ENCODE measurements around the gene RHEX. TPM values are rescaled to one million over a fixed set of nuclear protein-coding genes. Genes with fewer than 3 reads are reported as not detected.

RHEX gene
- total and polyA plus RNA-seq, 4 donors = 0.57 to 7.4 (median 1.2) TPM

DNA sequence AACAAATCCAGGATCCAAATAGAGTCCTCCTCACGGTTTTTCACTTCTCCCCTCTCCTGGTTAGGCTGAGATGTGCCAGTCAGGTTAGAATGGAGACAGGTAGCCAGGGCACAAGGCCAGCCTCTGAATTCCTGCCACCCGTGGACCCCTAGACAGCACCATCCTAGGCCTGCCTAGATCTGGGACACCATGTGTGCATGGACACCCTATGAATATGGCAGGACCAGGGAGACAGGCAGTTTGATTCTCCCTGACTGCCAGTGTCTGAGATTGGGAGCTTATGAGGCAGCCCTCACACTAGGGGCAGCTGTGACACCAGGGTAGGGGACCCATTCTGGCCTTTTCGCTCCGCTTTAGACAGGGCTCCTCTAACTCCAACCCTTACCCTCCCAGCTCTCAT, 56.7 kb downstream of the RHEX start:
- no peaks in the 10 kb centered on the region for H3K36me3 ChIP-seq (ENCODE audit: control insufficient read depth in 4 of 4, insufficient read depth in 4 of 4, low read length in 4 of 4)
- H3K4me1 ChIP-seq (ENCODE audit: control insufficient read depth in 5 of 5, insufficient read depth in 5 of 5, low read length in 5 of 5) = peaks cover 0 to 4% (median 0%) of the 10 kb centered on the region in 5 donors
- no peak for TF ChIP-seq CTCF (IDR thresholded peaks at IDR 0.05; ENCODE audit: control extremely low read depth, extremely low read depth)
- H3K9ac ChIP-seq (ENCODE audit: insufficient read depth in 1 of 2, low read length in 2 of 2) = no peak overlapping the region
- no peak for DNase-seq
- H3K27ac ChIP-seq (ENCODE audit: low read depth in 1 of 2, low read length in 1 of 2) = no peak overlapping the region
- no peaks in the 10 kb centered on the region for H3K27me3 ChIP-seq (ENCODE audit: control insufficient read depth in 3 of 3, insufficient read depth in 3 of 3, low read length in 2 of 3)
- H3K9me3 ChIP-seq (ENCODE audit: control insufficient read depth in 4 of 4, insufficient read depth in 3 of 4, low read length in 3 of 4) = no peaks in the 10 kb centered on the region
- no peak overlapping the region for H3K4me3 ChIP-seq
- WGBS, 2 donors = 77 to 87% methylated on average over 4 of the region's 4 CpGs
- ATAC-seq (ENCODE audit: insufficient read depth, low FRiP score) = no peak

DNA sequence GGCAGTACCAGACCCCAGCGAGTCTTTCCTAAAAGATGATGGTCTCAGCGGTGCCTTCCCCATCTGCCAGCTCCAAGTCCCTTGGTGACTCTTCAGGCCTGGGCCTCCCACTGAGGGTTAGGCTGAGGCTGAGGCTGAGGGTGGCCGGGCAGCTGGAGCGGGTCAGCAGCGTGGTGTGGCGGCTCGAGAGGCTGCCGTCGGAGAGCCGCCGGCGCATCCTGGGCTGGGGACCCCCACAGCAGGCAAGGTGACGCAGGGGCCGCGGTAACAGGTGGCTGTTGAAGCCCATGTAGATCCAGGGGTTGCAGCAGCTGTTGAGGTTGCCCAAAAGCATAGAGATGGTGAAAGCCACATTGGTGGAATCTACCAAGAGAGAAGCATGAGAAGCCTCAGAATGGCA, 57.2 kb downstream of the RHEX start:
- 86 to 97% methylated on average over 15 of the region's 15 CpGs for WGBS, 2 donors

GRCh38 chr1:206110820-206111219, 57.8 kb downstream of the RHEX start:
- ATAC-seq (ENCODE audit: insufficient read depth, low FRiP score) = no peak
- H3K27ac ChIP-seq (ENCODE audit: low read depth in 1 of 2, low read length in 1 of 2) = no peak overlapping the region
- H3K36me3 ChIP-seq (ENCODE audit: control insufficient read depth in 4 of 4, insufficient read depth in 4 of 4, low read length in 4 of 4) = no peaks in the 10 kb centered on the region
- WGBS, 2 donors = 94 to 100% methylated on average over 3 of the region's 3 CpGs
- DNase-seq = no peak
- H3K27me3 ChIP-seq (ENCODE audit: control insufficient read depth in 3 of 3, insufficient read depth in 3 of 3, low read length in 2 of 3) = no peaks in the 10 kb centered on the region
- no peaks in the 10 kb centered on the region for H3K9me3 ChIP-seq (ENCODE audit: control insufficient read depth in 4 of 4, insufficient read depth in 3 of 4, low read length in 3 of 4)
- H3K4me3 ChIP-seq = no peak overlapping the region
- H3K9ac ChIP-seq (ENCODE audit: insufficient read depth in 1 of 2, low read length in 2 of 2) = no peak overlapping the region
- peaks cover 0 to 4% (median 0%) of the 10 kb centered on the region in 5 donors for H3K4me1 ChIP-seq (ENCODE audit: control insufficient read depth in 5 of 5, insufficient read depth in 5 of 5, low read length in 5 of 5)
- TF ChIP-seq CTCF (IDR thresholded peaks at IDR 0.05; ENCODE audit: control extremely low read depth, extremely low read depth) = no peak

More for the DNA sequence above, 57.2 kb downstream of the RHEX start:
- Histone ChIP-seq H3K36me3 (ENCODE audit: control insufficient read depth in 4 of 4, insufficient read depth in 4 of 4, low read length in 4 of 4) (no peaks in the 10 kb centered on the region), H3K4me3 (no peak overlapping the region), H3K27me3 (ENCODE audit: control insufficient read depth in 3 of 3, insufficient read depth in 3 of 3, low read length in 2 of 3) (no peaks in the 10 kb centered on the region), H3K4me1 (ENCODE audit: control insufficient read depth in 5 of 5, insufficient read depth in 5 of 5, low read length in 5 of 5) (peaks cover 0 to 4% (median 0%) of the 10 kb centered on the region in 5 donors), H3K9ac (ENCODE audit: insufficient read depth in 1 of 2, low read length in 2 of 2) (no peak overlapping the region), H3K27ac (ENCODE audit: low read depth in 1 of 2, low read length in 1 of 2) (no peak overlapping the region), H3K9me3 (ENCODE audit: control insufficient read depth in 4 of 4, insufficient read depth in 3 of 4, low read length in 3 of 4) (no peaks in the 10 kb centered on the region)
- ATAC-seq (ENCODE audit: insufficient read depth, low FRiP score) (no peak), DNase-seq (no peak)
- no peak for TF ChIP-seq CTCF (IDR thresholded peaks at IDR 0.05; ENCODE audit: control extremely low read depth, extremely low read depth)

DNA sequence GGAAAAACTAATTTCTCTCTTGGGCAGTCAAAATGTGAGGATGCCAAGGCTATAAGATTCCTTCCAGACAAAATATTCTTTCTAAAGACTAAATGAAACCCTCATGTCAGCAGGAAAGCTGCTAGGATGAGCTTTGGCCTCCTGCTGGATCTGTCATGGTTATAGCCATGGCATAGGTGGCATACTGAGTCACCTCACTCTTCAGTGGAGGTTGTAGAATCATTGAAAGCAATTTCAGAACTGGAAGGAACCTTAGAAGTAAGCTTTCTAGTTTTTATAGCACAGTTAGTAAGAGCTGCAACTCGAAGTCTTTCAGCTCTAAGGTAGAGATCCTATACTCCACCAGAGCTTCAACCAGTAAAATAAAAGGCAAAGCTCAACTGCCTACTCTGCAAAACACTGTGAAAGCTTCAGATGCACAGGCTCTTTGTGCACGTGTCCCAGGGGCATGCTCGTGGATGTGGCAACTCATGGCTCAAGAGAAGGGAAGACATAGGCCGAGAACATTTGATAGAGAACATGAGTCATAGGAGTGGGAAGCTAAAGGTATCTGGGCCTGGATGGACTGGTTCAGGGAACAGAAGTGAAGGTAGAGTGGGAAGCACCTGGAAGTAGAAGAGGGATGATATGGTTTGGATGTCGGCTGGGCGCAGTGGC, 58.4 kb downstream of the RHEX start:
- Histone ChIP-seq H3K27ac (ENCODE audit: low read depth in 1 of 2, low read length in 1 of 2) (no peak overlapping the region), H3K27me3 (ENCODE audit: control insufficient read depth in 3 of 3, insufficient read depth in 3 of 3, low read length in 2 of 3) (peaks cover 0 to 3% (median 0%) of the 10 kb centered on the region in 3 donors), H3K9me3 (ENCODE audit: control insufficient read depth in 4 of 4, insufficient read depth in 3 of 4, low read length in 3 of 4) (no peaks in the 10 kb centered on the region), H3K4me1 (ENCODE audit: control insufficient read depth in 5 of 5, insufficient read depth in 5 of 5, low read length in 5 of 5) (peaks cover 0 to 4% (median 0%) of the 10 kb centered on the region in 5 donors), H3K9ac (ENCODE audit: insufficient read depth in 1 of 2, low read length in 2 of 2) (no peak overlapping the region), H3K36me3 (ENCODE audit: control insufficient read depth in 4 of 4, insufficient read depth in 4 of 4, low read length in 4 of 4) (no peaks in the 10 kb centered on the region), H3K4me3 (no peak overlapping the region)
- ATAC-seq (ENCODE audit: insufficient read depth, low FRiP score) = no peak
- WGBS, 2 donors = 85 to 89% methylated on average over 6 of the region's 6 CpGs
- no peak for TF ChIP-seq CTCF (IDR thresholded peaks at IDR 0.05; ENCODE audit: control extremely low read depth, extremely low read depth)
- DNase-seq = no peak

All from lung (tissue), 12 donors.